GM19328 (cell line): ENCODE data around the gene RBM17.
"Not testable (repeated sequence)": the region's sequence is repeated elsewhere in the genome, so short reads cannot be mapped to it uniquely, and the experiment has no call there.

Experiments used
- ATAC-seq: cut with Tn5 transposase; IDR thresholded peaks from one replicate; pipeline ENCODE4 v1.9.1; 2021; ENCODE audit warnings: mild to moderate bottlenecking, moderate library complexity; ENCODE audit not compliant: unreplicated experiment

RBM17 gene

GRCh38 chr10:6088721-6089333, at the start of gene RBM17:
TSS of gene RBM17 (plus strand) at chr10:6089034. CDS start at chr10:6097066, 8,032 bp downstream.
- ATAC-seq: peak; percentile 86

- no peak for ATAC-seq
Observed at GRCh38 chr10:6039711-6040110, 49.1 kb upstream of the RBM17 start.

- ATAC-seq: no peak
Observed at GRCh38 chr10:6040205-6040604, 48.6 kb upstream of the RBM17 start.

DNA sequence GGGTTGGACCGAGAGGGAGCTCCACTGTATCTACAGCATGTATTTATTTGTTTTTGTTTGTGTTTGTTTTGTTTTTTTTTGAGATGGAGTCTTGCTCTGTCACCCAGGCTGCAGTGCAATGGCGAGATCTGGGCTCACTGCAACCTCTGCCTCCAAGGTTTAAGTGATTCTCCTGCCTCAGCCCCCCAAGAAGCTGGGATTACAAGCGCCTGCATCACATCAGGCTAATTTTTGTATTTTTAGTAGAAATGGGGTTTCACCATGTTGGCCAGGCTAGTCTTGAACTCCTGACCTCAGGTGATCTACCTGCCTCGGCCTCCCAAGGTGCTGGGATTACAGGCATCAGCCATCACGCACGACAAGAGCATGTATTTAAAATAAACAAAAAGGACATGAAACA, 45.5 kb upstream of the RBM17 start:
- not testable (repeated sequence) for ATAC-seq

DNA sequence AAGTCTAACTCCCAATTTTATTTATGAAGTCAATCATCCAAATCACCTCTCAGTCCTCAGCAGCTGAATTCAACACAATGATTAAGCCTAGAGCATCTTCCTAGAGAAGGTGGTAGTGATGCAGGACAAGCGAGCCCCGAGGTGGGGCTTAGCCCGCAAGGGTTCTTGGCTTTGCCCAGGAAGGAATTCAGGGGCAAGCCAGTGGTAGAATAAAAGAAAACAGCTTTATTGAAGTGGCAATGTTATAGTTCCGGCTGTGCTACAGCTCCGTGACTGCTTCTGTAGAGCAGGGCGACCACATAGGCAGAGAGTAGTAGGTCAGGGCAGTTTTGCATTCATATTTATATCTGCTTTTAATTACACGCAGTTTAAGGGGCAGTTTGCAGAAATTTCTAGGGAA, 44.8 kb upstream of the RBM17 start:
- no peak for ATAC-seq

- ATAC-seq: no peak
Observed at GRCh38 chr10:6044751-6045313, 44.0 kb upstream of the RBM17 start.

- ATAC-seq: no peak
Observed at GRCh38 chr10:6045314-6045848, 43.5 kb upstream of the RBM17 start.

DNA sequence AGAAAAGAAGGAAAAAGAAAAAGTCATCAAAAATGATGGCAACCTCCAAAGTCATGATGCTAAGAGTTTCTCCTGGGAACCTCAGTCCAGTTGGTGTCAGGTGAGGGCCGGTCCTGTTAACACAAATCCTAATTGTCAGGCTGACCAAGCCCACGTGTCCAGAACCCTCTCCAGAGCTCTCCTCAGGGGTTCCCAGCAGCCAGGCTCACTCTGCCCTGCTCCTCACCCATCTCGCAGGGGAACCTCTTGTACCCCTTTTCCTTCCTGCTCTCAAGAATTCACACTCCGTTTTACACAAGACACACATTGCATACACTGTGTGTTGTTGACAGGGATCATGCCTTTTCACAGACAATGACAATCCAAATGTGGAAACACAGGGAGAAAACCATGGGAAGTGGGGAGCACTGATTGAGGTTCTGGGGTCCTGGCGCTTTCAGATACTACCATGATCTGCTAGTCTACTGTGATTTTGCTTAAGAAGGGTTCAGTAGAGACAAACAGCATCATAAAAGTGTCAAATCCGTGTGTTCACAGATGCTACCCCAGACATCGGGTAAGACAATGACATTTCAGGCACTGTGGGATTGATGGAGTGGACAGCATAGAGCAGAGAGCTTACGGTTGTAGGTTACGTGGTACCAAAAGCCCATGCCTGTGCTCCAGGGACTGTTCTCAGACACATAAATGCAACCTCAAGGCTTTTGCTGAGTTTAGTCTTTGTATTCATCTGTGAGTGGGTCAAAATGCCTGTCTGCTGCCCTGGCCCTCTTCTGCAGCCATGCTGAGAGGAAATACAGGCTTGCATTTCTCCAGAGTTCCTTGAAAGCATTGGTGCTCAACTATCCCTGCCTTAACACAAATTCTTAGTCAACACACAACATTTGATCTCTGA, 42.7 kb upstream of the RBM17 start:
- ATAC-seq: no peak

GRCh38 chr10:6046773-6047611, 41.8 kb upstream of the RBM17 start:
- no peak for ATAC-seq

DNA sequence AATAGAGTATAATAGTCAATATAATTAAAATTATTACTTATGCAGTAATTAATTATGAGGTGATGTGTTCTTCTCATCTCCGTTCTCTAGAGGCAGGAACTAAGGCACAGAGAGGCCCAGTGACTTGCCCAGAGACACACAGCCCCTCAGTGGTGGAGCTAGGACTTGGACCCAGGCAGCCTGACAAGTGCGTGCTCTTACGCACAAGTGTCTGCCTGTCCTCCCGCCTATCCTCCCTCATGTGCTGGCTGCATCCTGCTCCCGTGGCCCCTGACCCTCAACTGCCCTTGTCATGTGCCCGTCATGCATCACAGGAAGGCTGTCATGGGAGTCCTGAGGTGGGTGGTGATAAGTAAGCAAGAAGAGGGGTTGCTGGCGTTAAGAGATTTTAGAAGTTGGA, 41.0 kb upstream of the RBM17 start:
- ATAC-seq: no peak

GRCh38 chr10:6048281-6049030, 40.4 kb upstream of the RBM17 start:
- no peak for ATAC-seq

GRCh38 chr10:6049031-6049400, 39.8 kb upstream of the RBM17 start:
- no peak for ATAC-seq

- peak; percentile 63 for ATAC-seq
Observed at GRCh38 chr10:6050801-6051445, 37.9 kb upstream of the RBM17 start.

- ATAC-seq: no peak
Observed at GRCh38 chr10:6052247-6053221, 36.3 kb upstream of the RBM17 start.

DNA sequence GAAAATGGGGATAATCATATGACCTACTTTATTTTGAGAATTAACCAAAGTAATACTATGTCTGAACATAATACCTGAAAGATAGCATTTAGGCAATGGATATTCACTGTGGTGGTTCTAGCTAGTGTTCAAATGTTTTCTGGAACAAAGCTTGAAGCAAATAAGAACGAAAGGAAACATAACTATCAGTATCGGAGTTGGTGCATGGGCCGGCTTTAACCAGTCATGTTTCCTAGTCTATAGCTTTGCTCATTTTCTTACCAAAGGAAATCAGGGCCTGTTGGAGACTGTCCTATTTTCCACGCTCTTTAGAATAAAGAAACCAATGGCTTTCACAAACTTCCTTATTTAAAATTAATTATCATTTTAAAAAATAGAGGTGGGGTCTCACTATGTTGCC, 35.5 kb upstream of the RBM17 start:
- no peak for ATAC-seq

GRCh38 chr10:6053816-6054631, 34.8 kb upstream of the RBM17 start:
- ATAC-seq: no peak

- ATAC-seq: no peak
Observed at GRCh38 chr10:6054884-6055283, 34.0 kb upstream of the RBM17 start.

- no peak for ATAC-seq
Observed at GRCh38 chr10:6055929-6056328, 32.9 kb upstream of the RBM17 start.
